HG02678 (cell line): ENCODE data around the gene VPS13D.
A peak's percentile ranks its signal among the peaks of the same experiment; 100 is the strongest.

ENCODE experiments used
- ATAC-seq: cut with Tn5 transposase; IDR thresholded peaks from one replicate; pipeline ENCODE4 v1.9.1; 2021; ENCODE audit warnings: mild to moderate bottlenecking, moderate library complexity; ENCODE audit not compliant: unreplicated experiment

VPS13D gene

GRCh38 chr1:12417389-12417788, 187.6 kb downstream of the VPS13D start:
- no peak for ATAC-seq

DNA sequence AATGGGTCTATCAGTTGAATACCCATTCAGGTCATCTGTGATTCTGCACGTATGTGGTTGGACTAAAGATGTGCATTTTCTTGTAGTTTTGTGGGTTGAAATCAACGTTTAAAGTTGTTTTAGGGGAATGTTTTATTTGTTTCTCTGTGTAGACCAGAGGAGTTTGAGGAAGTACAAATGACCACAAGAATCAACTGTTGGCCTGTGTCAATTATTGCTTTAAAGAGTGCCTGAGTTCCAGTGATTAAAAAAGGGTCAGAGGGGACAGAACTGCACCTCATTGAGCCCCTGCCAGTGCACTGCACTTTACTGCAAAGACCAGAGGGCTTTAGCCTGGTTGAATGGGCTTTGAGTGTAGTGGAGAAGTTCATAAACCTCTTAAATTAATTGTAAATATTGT, 190.3 kb downstream of the VPS13D start:
- ATAC-seq: no peak

DNA sequence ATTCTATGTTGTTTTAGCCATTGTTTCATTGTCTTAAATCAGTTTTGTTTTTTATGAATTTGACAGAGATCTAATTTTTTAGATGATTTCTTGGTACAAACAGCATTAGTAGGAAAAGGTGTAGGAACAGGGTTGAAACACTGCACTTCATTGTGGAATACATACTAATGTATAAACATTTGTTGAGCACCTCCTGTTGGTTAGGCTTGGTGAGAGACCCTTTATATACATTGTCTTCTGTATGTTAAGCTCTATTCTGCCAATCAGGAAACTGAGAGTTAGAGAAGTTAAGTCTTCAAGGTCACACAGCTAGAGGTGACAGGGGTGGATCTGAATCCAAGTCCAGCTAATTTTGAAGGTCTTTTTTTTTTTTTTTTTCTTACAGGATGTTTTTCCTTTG, 192.7 kb downstream of the VPS13D start:
- no peak for ATAC-seq

- ATAC-seq: no peak
Measured at GRCh38 chr1:12424087-12424529, 194.3 kb downstream of the VPS13D start.

DNA sequence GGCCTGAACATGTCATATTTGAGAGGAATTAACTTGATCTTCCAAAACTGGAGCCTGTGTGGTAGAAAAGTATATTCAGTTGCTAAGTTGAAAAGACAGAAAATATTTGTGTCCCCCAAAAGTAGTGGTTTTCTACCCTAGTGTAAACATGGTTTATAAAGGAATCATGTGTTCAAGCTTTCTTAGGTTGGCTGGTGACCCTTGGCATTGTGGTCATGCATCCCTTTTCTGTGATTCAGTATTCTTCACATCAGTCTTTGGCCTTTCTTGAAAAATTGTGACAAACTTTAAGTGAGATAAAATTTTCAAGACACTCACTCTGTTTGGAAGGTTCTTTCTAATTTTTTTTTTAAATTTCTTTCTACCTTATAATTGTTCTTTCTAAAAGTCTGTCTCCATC, 195.0 kb downstream of the VPS13D start:
- ATAC-seq: no peak

- ATAC-seq: no peak
Measured at GRCh38 chr1:12426030-12426429, 196.2 kb downstream of the VPS13D start.

GRCh38 chr1:12428334-12428733, 198.5 kb downstream of the VPS13D start:
- ATAC-seq: no peak

GRCh38 chr1:12430525-12430924, 200.7 kb downstream of the VPS13D start:
- ATAC-seq: no peak

- ATAC-seq: no peak
Measured at GRCh38 chr1:12432897-12433296, 203.1 kb downstream of the VPS13D start.

GRCh38 chr1:12433323-12434053, 203.7 kb downstream of the VPS13D start:
- ATAC-seq: no peak

GRCh38 chr1:12434174-12434573, 204.3 kb downstream of the VPS13D start:
- peak; percentile 38 for ATAC-seq

- no peak for ATAC-seq
Measured at GRCh38 chr1:12434686-12435085, 204.9 kb downstream of the VPS13D start.

DNA sequence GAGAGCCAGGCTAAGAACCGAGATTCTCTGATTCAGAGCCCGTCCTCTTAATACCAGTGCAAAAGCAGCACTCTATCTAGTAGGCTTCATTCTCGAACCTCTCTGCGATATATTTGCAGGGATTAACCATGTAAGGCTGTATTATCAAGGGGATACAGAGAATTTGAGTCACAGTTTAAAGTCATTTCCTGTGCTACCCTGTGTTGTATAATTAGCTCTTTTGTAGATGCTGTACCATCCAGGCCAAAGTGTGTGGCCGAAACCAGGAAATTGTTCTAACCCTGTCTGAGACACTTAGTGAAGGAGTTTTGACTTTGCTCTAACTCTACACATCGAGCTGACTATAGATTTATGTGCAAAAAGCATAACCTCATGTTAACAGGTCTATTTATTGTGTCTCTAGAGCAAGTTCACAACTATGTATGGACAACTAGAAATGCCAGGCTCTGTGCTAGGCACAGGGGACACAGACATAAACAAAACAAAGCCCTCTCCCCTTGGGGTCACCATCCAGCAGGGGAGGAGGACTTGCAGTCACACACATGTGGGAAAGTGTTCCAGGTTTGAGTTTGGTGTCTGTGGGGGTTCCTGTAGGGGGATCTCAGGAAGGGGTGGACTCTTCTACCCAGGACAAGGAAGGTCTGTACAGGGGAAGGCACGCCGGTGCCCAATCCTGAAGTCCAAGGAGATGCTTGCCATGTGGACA, 206.0 kb downstream of the VPS13D start:
- ATAC-seq: peak; percentile 81

DNA sequence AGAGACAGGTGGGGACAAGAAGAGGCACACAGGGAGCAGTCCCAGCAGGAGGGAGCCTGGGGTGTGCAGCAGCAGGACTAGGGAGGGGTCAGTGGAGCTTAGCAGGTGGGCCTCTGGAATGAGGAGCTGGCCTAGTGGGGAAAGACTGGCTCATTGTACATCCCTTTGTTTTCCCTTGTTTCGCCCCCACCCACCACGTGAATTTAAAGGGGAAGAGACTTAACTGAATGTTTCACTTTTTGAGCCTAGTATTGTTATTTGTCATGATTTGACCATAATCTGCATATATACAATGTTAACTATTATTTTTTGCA, 206.5 kb downstream of the VPS13D start:
- ATAC-seq: no peak

DNA sequence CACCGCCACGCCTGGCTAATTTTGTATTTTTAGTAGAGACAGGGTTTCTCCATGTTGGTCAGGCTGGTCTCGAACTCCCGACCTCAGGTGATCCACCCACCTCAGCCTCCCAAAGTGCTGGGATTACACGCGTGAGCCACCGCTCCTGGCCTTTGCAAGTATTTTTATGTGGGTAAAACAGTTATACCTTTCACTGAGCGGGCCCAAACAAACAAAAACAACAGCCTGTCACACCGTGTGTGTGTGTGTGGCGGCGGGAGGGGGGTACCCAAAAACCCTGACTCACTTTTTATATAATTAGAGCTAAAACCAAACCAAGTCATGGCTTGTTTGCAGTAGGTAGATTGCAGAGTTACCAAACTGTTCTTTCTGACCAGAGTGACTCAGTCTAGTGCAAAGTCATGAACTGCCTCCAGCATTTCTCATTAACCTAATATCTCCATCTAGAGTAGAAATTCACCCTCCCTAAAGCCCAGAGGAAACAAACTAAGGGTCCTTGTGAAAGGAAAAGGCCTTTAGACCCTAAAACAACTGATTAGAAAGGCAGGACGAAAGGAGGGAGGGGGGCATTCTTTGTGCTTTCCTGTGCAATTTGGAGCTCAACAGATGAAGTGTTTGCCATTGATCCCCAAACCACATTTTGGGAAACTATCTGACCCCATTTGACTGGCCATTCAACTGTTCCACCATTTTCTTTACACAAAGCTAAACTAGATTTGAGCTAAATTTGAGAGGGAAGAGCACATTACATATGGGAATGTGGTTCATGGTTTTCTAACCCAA, 207.2 kb downstream of the VPS13D start:
- no peak for ATAC-seq

DNA sequence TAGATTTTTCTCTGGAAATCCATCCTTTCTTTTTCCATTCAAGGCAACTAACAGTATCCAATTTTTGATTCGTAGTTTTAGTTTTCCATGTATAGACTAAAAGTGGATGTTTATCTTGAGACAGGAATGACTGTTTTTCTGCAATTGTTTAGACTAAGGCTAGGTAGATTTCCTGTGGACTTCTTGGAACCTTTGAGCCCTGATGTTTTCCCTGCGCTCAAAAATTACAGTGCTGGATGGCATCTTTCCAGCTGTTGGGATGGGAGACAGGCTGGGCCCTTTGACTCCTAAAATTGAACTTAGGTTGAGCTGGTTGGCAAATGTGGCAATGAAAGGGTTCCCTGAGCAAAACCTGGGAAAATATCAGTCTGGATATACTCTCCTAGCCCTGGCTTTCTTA, 207.8 kb downstream of the VPS13D start:
- ATAC-seq: no peak

- ATAC-seq: peak; percentile 42
Measured at GRCh38 chr1:12438349-12438924, 208.6 kb downstream of the VPS13D start.

DNA sequence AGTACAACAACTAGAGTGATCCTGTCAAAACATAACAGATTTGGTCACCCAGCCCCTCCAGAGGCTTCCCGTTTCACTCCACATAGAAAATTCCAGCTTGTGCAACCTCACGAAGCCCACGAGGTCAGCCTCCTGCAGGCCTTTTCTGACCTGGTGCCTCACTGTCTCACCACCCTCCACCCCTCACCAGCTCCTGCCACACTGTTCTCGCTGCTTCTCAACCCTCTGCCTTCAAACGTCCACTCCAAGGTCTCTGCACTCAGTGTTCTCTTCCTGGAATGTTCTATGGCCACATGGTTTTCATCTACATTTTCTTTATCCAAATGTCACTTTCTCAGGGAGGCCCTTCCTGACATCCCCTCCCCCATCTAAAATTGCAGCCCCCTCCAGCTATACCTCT, 209.2 kb downstream of the VPS13D start:
- no peak for ATAC-seq

GRCh38 chr1:12441414-12442105, 211.7 kb downstream of the VPS13D start:
- ATAC-seq: no peak

GRCh38 chr1:12442217-12442616, 212.4 kb downstream of the VPS13D start:
- no peak for ATAC-seq

DNA sequence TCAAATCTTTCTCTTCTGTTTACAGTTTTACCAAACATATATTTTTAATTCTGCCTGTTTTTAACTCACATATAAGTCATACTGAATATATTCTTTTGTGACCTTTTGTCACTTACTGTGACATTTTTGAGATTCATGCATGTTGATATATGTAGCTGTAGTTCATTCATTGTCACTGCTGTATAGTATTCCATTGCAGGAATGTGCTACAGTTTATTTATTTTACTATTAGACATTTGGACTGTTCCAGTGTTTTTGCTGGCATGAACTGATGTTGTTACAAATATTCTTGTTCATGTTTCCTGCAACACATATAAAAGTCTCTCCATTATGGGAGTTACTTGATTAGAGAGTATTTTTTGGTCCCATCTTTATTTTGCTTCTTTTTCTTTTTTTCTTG, 213.3 kb downstream of the VPS13D start:
- ATAC-seq: no peak
